PC-3 (cell line): ENCODE results near the gene FAM131A. TPM values are rescaled to one million over a fixed set of nuclear protein-coding genes. Genes with fewer than 3 reads are reported as not detected.

ENCODE experiments used
- ATAC-seq: fragments of 200-7000 bp; cut with Tn5 transposase; 2 replicates; pipeline ENCODE4 v1.9.1; 2020; ENCODE audit warnings: mild to moderate bottlenecking, moderate library complexity
- BruUV-seq: library from RNA; stranded (reverse); fragments of 400-500 nt; replicated peaks from 2 replicates; lab custom pipeline; 2021; lab: Mats Ljungman, UMichigan
- CTCF ChIA-PET: fragments of 300-600 bp; sonication (Branson Sonifier 250); formaldehyde crosslinking; loops from one replicate; lab custom pipeline; 2022; ENCODE audit warnings: antibody characterized with exemption; lab: Charles Lee
- POLR2A ChIA-PET: fragments of 300-600 bp; sonication (Branson Sonifier 250); formaldehyde crosslinking; loops from one replicate; lab custom pipeline; 2022; ENCODE audit warnings: antibody characterized with exemption; ENCODE audit not compliant: unreplicated experiment; lab: Charles Lee
- DNase-seq: peaks from one replicate; pipeline ENCODE4 v3.0.0-alpha.2; 2015
- H2AFZ ChIP-seq: fragments of 300-600 bp; sonication (generic); 2 replicates; pipeline ENCODE4 v1.6.0; 2016; ENCODE audit warnings: antibody characterized with exemption, low read length
- H3F3A ChIP-seq: fragments of 300-600 bp; sonication (generic); one replicate; pipeline ENCODE4 v1.6.0; 2017; ENCODE audit warnings: antibody characterized with exemption, low read length, control low read depth, mild to moderate bottlenecking; ENCODE audit not compliant: unreplicated experiment
- H3K27ac ChIP-seq: fragments of 300-600 bp; sonication (generic); 2 replicates; pipeline ENCODE4 v1.5.1; 2016; ENCODE audit warnings: mild to moderate bottlenecking, low read length
- H3K27me3 ChIP-seq: fragments of 300-600 bp; sonication (generic); 2 replicates; pipeline ENCODE4 v1.6.1; 2016; ENCODE audit warnings: low read length, mixed read lengths
- H3K36me3 ChIP-seq: fragments of 300-600 bp; sonication (generic); 2 replicates; pipeline ENCODE4 v1.6.1; 2016; ENCODE audit warnings: low read depth, mixed run types, low read length, mixed read lengths
- H3K4me1 ChIP-seq: fragments of 300-600 bp; sonication (generic); 2 replicates; pipeline ENCODE4 v1.5.1; 2016; ENCODE audit warnings: low read length; ENCODE audit not compliant: insufficient read depth
- H3K4me2 ChIP-seq: fragments of 300-600 bp; sonication (generic); 2 replicates; pipeline ENCODE4 v1.6.0; 2016; ENCODE audit warnings: low read length
- H3K4me3 ChIP-seq: fragments of 300-600 bp; sonication (generic); 2 replicates; pipeline ENCODE4 v1.5.1; 2016; ENCODE audit warnings: mild to moderate bottlenecking, low read length, mixed read lengths
- H3K79me2 ChIP-seq: fragments of 300-600 bp; sonication (generic); 2 replicates; pipeline ENCODE4 v1.6.1; 2017; ENCODE audit warnings: low read length, mixed read lengths
- H3K9ac ChIP-seq: fragments of 300-600 bp; sonication (generic); 2 replicates; pipeline ENCODE4 v1.6.0; 2016; ENCODE audit warnings: mild to moderate bottlenecking, low read length
- H3K9me2 ChIP-seq: fragments of 300-600 bp; sonication (generic); replicated peaks from 2 replicates; pipeline ENCODE4 v1.6.1; 2016; ENCODE audit warnings: mixed run types, low read length, mixed read lengths
- H3K9me3 ChIP-seq: fragments of 300-600 bp; sonication (generic); 2 replicates; pipeline ENCODE4 v1.6.1; 2016; ENCODE audit warnings: low read length, mixed read lengths
- H4K20me1 ChIP-seq: fragments of 300-600 bp; sonication (generic); 2 replicates; pipeline ENCODE4 v1.6.1; 2016; ENCODE audit warnings: low read length, mixed read lengths
- CTCF ChIP-seq: fragments of 300-600 bp; sonication (generic); conservative IDR thresholded peaks from 2 replicates; pipeline ENCODE4 v1.5.1; 2017; ENCODE audit warnings: antibody characterized with exemption, low read depth, mild to moderate bottlenecking, low read length
- EZH2 ChIP-seq: fragments of 300-600 bp; sonication (generic); IDR thresholded peaks from one replicate; pipeline ENCODE4 v1.6.1; 2017; ENCODE audit warnings: antibody characterized with exemption, mild to moderate bottlenecking, low read length; ENCODE audit not compliant: unreplicated experiment
- EZH2phosphoT487 ChIP-seq: fragments of 300-600 bp; sonication (generic); IDR thresholded peaks from 2 replicates; pipeline ENCODE4 v1.6.1; 2018; ENCODE audit warnings: mild to moderate bottlenecking, antibody characterized with exemption, low read length, borderline replicate concordance
- intact Hi-C: fragments of 100-400 bp; cut with micrococcal nuclease; formaldehyde crosslinking; loops from 2 replicates; pipeline ENCODE4 v1.9.0; 2023
- total RNA-seq: library from RNA; depleted of rRNA; stranded (reverse); fragments of >200 nt; gene quantifications from 2 replicates; pipeline ENCODE4 v1.2.3, GENCODE V29; 2014

Gene FAM131A
- total RNA-seq, 1 experiment from 2014 or later: 21.9 TPM

DNA sequence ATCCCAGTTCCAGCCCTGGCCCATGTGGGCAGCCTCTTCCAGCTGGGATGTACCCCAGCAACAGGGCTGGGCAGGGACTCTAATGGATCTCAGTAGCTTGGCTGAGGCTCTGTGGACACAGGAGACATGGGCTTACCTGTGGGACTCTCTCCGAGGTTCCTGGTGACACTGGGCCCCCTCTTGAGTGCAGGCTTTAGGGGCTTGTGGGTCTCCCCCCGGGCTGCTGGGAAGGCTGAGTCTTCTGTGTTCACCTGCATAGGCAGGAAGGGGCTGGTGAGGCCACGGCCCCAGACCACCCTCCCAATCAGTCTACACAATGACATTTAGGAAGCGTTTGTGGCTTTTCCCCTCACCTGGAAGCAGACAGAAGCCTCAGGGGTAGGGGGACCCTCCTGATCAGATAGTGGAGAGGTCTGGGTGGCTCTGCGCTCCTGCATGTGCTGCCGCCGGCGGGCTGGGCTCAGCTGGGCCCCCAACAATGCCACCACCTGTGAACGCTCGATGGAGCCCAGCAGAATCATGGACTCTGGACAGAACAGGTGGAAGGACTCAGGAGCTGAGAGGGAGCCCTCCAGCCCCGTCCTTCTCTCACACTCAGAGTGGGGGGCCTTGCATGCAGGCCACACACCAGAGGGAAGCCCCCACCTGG is 15.6 kb downstream of the FAM131A start:
- H3K4me1 ChIP-seq: no peaks in the 10 kb centered on the region
- no peak overlapping the region for H2AFZ ChIP-seq
- ChIA-PET CTCF (interaction anchor here (0.5 kb wide), 1 partner anchor 33 kb away, joined by 4 read pairs; no protein-coding TSS in a partner anchor), POLR2A (interaction anchor here (0.6 kb wide), 1 partner anchor 54 kb away, joined by 3 read pairs; no protein-coding TSS in a partner anchor)
- H4K20me1 ChIP-seq: no peaks in the 10 kb centered on the region
- no peak overlapping the region for H3K4me3 ChIP-seq
- H3F3A ChIP-seq: no peaks in the 10 kb centered on the region
- TF ChIP-seq EZH2phosphoT487 (no peak), EZH2 (no peak), CTCF (no peak)
- no peak overlapping the region for H3K27ac ChIP-seq
- no peak for ATAC-seq
- H3K9ac ChIP-seq: no peak overlapping the region
- H3K4me2 ChIP-seq: no peak overlapping the region
- no peaks in the 10 kb centered on the region for H3K9me3 ChIP-seq
- intact Hi-C loops: no loop called here
- DNase-seq: no peak
- no peaks in the 10 kb centered on the region for H3K9me2 ChIP-seq
- peaks cover 9% of the 10 kb centered on the region; the same call in 1 of the 2 replicates for H3K36me3 ChIP-seq
- H3K27me3 ChIP-seq: no peaks in the 10 kb centered on the region
- no TSS peak for BruUV-seq
- H3K79me2 ChIP-seq: no peaks in the 10 kb centered on the region

DNA sequence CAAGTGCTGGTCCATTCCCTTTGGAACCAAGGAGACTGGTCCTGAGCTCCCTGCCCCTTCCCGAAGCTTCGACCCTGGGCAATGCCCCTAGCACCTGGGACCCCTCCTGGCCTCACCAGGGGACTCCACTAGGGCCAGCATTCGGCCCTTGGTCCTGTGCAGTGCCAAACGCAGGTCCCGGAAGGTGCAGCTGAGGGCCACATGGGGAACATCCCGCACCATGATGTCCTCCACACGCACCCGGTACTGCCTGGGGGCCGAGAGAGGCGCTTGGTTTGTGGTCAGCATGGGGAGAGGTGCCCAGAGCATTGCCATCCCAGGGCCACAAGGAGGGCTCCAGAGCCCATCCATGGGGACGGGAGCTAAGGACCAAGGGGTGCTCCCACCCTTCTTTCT is 16.1 kb downstream of the FAM131A start:
- no TSS peak for BruUV-seq
- ChIA-PET CTCF (no interaction called here), POLR2A (interaction anchor here (0.6 kb wide), 1 partner anchor 54 kb away, joined by 3 read pairs; no protein-coding TSS in a partner anchor)
- TF ChIP-seq EZH2 (no peak), CTCF (no peak), EZH2phosphoT487 (no peak)
- H3K4me3 ChIP-seq: no peak overlapping the region
- H3K4me2 ChIP-seq: no peak overlapping the region
- H3F3A ChIP-seq: no peaks in the 10 kb centered on the region
- H3K36me3 ChIP-seq: peaks cover 9% of the 10 kb centered on the region; the same call in 1 of the 2 replicates
- intact Hi-C loops: no loop called here
- DNase-seq (no peak), ATAC-seq (no peak)
- no peak overlapping the region for H3K9ac ChIP-seq
- no peaks in the 10 kb centered on the region for H4K20me1 ChIP-seq
- H3K79me2 ChIP-seq: no peaks in the 10 kb centered on the region
- no peaks in the 10 kb centered on the region for H3K27me3 ChIP-seq
- H3K27ac ChIP-seq: no peak overlapping the region
- H3K9me2 ChIP-seq: no peaks in the 10 kb centered on the region
- no peaks in the 10 kb centered on the region for H3K4me1 ChIP-seq
- H2AFZ ChIP-seq: no peak overlapping the region
- no peaks in the 10 kb centered on the region for H3K9me3 ChIP-seq

DNA sequence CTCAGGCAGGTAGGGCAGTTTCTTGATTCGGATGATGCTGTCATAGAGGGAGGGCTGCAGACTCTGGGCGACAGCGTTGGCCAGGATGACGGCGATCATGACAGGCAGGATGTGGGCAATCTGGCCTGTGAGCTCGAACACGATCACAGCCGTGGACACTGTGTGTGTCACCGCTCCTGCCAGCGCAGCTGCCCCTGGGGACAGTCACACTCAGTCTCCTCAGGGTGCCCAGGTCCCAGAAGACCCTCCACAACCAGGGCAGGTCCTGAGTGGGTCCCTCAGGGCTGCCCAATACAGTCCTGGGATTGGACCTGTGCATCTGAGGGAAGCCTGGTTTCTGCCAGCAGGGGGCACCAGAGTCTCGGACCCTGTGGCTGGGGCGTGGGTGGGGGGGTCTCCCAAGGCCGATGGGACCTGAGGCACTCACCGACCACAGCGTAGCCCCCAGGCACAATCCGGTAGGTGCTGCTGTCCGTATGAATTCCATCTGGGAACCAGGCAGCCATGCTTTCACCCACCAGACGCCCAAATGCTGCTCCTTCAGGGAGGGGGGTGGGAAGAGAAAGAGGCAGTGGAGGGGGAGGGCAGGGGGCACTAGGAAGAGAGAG is 16.8 kb downstream of the FAM131A start:
- no peak overlapping the region for H3K4me3 ChIP-seq
- ChIA-PET POLR2A (no interaction called here), CTCF (no interaction called here)
- H4K20me1 ChIP-seq: no peaks in the 10 kb centered on the region
- DNase-seq (peak; percentile 41), ATAC-seq (peak; percentile 86)
- H3K9me3 ChIP-seq: no peaks in the 10 kb centered on the region
- H3K27me3 ChIP-seq: no peaks in the 10 kb centered on the region
- TF ChIP-seq EZH2 (no peak), CTCF (peak; percentile 77)
- no peak overlapping the region for H3K27ac ChIP-seq
- no peak overlapping the region for H3K4me2 ChIP-seq
- BruUV-seq: no TSS peak
- no peak overlapping the region for H3K9ac ChIP-seq
- H3K79me2 ChIP-seq: no peaks in the 10 kb centered on the region
- no peaks in the 10 kb centered on the region for H3F3A ChIP-seq
- intact Hi-C loops: no loop called here
- H3K9me2 ChIP-seq: no peaks in the 10 kb centered on the region
- H2AFZ ChIP-seq: no peak overlapping the region
- H3K36me3 ChIP-seq: peaks cover 9% of the 10 kb centered on the region; the same call in 1 of the 2 replicates
- H3K4me1 ChIP-seq: no peaks in the 10 kb centered on the region
